Esophagus muscularis mucosa (tissue), 4 donors: Measurements from ENCODE around the gene IQCN. TPM values are rescaled to one million over a fixed set of nuclear protein-coding genes. Genes with fewer than 3 reads are reported as not detected.

Source experiments
- DNase-seq: peaks from one replicate; pipeline ENCODE4 v3.0.0-alpha.2; 2017; ENCODE audit errors: extremely low spot score
- H3K27ac ChIP-seq, 4 donors: fragments of 200-600 bp; sonication (generic); replicated peaks in 1 of 4; 1 replicate in 3 of 4; 2 replicates in 1 of 4; pipeline ENCODE4 v1.5.1; 2016 to 2019; ENCODE audit warnings: mild to moderate bottlenecking in 1 of 4
- H3K27me3 ChIP-seq, 4 donors: fragments of 200-600 bp; sonication (generic); one replicate each; pipeline versions ENCODE4 v1.5.1 to v1.6.0; 2016 to 2019
- H3K36me3 ChIP-seq, 4 donors: fragments of 200-600 bp; sonication (generic); one replicate each; pipeline ENCODE4 v1.5.1; 2016 to 2019
- H3K4me1 ChIP-seq, 4 donors: fragments of 200-600 bp; sonication (generic); one replicate each; pipeline ENCODE4 v1.5.1; 2016 to 2019
- H3K4me3 ChIP-seq, 4 donors: fragments of 200-600 bp; sonication (generic); 1 replicate in 2 of 4; 2 replicates in 2 of 4; pipeline ENCODE4 v1.5.1; 2016 to 2019; ENCODE audit warnings: mild to moderate bottlenecking in 4 of 4, moderate library complexity in 1 of 4
- H3K9me3 ChIP-seq, 4 donors: fragments of 200-600 bp; sonication (generic); 1 replicate in 3 of 4; 2 replicates in 1 of 4; pipeline ENCODE4 v1.5.1; 2016 to 2019
- CTCF ChIP-seq, 3 experiments: fragments of 200-600 bp in 2 of 3; fragments of 450-650 bp in 1 of 3; sonication (generic) in 2 of 3; IDR thresholded peaks; one replicate each; pipeline ENCODE4 v1.5.1; 2017 to 2019; ENCODE audit warnings: antibody characterized with exemption in 3 of 3, mild to moderate bottlenecking in 2 of 3, moderate library complexity in 1 of 3
- EP300 ChIP-seq: sonication (generic); formaldehyde crosslinking; IDR thresholded peaks from one replicate; pipeline ENCODE4 v1.6.1; 2017; ENCODE audit warnings: antibody characterized with exemption
- POLR2A ChIP-seq: fragments of 450-650 bp; IDR thresholded peaks from one replicate; pipeline ENCODE4 v1.6.1; 2017; ENCODE audit warnings: antibody characterized with exemption, moderate library complexity, mild to moderate bottlenecking, low read depth
- POLR2AphosphoS5 ChIP-seq, 2 donors: sonication (generic); formaldehyde crosslinking; IDR thresholded peaks; one replicate each; pipeline ENCODE4 v1.6.1; 2017; ENCODE audit warnings: antibody characterized with exemption in 2 of 2
- WGBS: methylation state at CpG from one replicate; pipeline ENCODE4 v1.1.5; 2018; 5-methylcytosine and 5-hydroxymethylcytosine counted together
- intact Hi-C: fragments of 100-400 bp; cut with DNase I; formaldehyde crosslinking; loops from one replicate; pipeline ENCODE4 v1.15.1; 2023
- total RNA-seq, 4 donors: library from RNA; depleted of rRNA; stranded (reverse); fragments of >200 nt; gene quantifications; one replicate each; pipeline versions ENCODE4 v1.1.0 to v1.2.1, GENCODE V29; 2016

Gene IQCN
- total RNA-seq, 4 donors from 2014 or later, result 0.52 to 2.5 (median 1.3) TPM

DNA sequence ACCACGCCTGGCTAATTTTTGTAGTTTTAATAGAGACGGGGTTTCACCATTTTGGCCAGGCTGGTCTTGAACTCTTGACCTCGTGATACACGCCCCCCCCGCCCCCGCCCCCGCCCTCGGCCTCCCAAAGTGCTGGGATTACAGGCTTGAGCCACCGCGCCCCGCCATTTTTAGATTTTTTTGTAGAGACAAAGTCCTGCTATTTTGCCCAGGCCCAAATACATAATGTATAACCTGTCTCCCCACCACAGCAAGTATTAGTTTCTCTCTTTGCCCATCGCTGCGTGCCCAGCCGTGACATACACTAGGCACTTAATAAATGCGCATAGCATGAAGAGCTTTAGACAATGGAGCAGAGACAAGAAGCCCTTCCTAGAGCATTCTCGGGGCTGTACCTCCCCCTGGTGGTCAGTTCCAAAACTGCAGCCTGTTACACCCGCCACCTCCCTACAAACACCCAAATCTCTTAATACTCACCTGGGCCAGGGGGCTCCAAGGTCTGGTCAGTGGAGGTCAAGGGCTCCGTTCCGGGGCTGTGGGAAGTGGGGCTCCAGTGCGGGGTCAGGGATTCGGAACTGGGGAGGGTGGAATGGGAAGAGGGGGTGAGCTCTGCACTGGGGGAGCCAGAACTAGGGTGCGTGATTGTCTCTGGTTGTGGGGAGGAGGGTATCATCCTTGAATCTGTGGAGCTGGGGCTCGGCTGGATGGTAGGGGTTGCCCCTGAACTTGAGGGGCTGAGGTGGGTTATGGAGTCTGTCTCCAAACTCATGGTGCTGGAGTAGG lies 22.5 kb downstream of the IQCN start:
- WGBS, result 22% methylated on average over 16 of the region's 23 CpGs
- Histone ChIP-seq H3K27me3 (peaks cover 0 to 32% (median 3%) of the 10 kb centered on the region in 4 donors), H3K36me3 (peaks cover 0 to under 1% (median 0%) of the 10 kb centered on the region in 4 donors), H3K4me1 (peaks cover 0 to 3% (median 0%) of the 10 kb centered on the region in 4 donors), H3K27ac (no peak overlapping the region), H3K4me3 (no peak overlapping the region), H3K9me3 (peaks cover 0 to 3% (median 0%) of the 10 kb centered on the region in 4 donors)
- DNase-seq, result peak; percentile 96
- TF ChIP-seq EP300, result no peak
- TF ChIP-seq POLR2AphosphoS5 (IDR thresholded peaks at IDR 0.05), result peak in 1 of 2 donors; percentile 43
- TF ChIP-seq POLR2A, result no peak
- peak in 2 of 3 experiments; percentile 95 to 98 for TF ChIP-seq CTCF (IDR thresholded peaks at IDR 0.05)
- intact Hi-C loops, result loop anchor here (1.0 to 2.0 kb wide), 2 partner anchors 43 to 139 kb away; no protein-coding TSS in a partner anchor

GRCh38 chr19:18249834-18250233 lies 24.4 kb downstream of the IQCN start:
- H3K4me3 ChIP-seq, result no peak overlapping the region
- H3K36me3 ChIP-seq, result no peaks in the 10 kb centered on the region
- WGBS, result 89% methylated on average over 4 of the region's 5 CpGs
- intact Hi-C loops, result no loop called here
- no peak overlapping the region for H3K27ac ChIP-seq
- peaks cover 0 to 21% (median 0%) of the 10 kb centered on the region in 4 donors for H3K27me3 ChIP-seq
- H3K4me1 ChIP-seq, result peaks cover 0 to 3% (median 0%) of the 10 kb centered on the region in 4 donors
- TF ChIP-seq POLR2AphosphoS5 (IDR thresholded peaks at IDR 0.05) (no peak), CTCF (IDR thresholded peaks at IDR 0.05) (no peak), EP300 (no peak), POLR2A (no peak)
- H3K9me3 ChIP-seq, result peaks cover 0 to 3% (median 0%) of the 10 kb centered on the region in 4 donors
- DNase-seq, result no peak

DNA sequence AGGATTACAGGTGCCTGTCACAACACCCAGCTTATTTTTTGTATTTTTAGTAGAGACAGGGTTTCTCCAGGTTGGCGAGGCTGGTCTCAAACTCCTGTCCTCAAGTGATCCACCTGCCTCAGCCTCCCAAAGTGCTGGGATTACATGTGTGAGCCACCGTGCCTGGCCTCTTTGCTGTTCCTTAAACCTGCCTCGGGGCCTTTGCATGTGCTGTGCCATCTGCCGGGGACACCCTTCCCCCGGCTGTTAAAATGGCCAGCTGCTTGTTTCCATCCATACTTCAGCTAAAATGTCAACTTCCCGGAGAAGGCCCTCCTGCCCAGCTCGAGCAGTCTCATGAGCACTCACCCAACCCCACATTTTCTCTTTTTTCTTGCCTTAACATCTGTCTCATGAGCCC lies 29.0 kb downstream of the IQCN start:
- no peak overlapping the region for H3K4me3 ChIP-seq
- peaks cover 0 to 1% (median 0%) of the 10 kb centered on the region in 4 donors for H3K9me3 ChIP-seq
- H3K27me3 ChIP-seq, result peaks cover 0 to 8% (median 0%) of the 10 kb centered on the region in 4 donors
- no peaks in the 10 kb centered on the region for H3K36me3 ChIP-seq
- H3K4me1 ChIP-seq, result no peaks in the 10 kb centered on the region
- no peak for DNase-seq
- WGBS, result 80% methylated on average over 7 of the region's 7 CpGs
- H3K27ac ChIP-seq, result no peak overlapping the region
- intact Hi-C loops, result no loop called here
- no peak for TF ChIP-seq EP300

DNA sequence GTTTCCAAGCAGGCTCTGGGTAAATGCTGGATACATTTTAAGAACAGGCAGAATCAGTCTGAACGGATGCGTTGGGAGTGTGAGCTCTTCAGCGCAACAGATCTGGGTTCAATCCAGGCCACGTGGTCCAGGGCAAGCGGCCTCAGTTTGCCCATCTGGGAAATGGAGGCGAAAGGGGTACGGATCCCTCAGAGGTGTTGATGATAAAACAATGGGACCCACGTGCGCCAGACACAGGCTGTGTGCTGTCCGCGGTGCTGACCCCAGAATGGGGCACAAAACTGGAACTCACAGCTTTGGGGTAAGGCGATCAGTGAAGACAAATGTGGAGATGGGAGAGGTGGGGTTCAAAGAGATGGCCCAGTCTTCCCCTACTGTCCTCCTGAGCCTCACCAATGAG lies 34.9 kb downstream of the IQCN start:
- Histone ChIP-seq H3K27me3 (peaks cover 0 to 52% (median 3%) of the 10 kb centered on the region in 4 donors), H3K27ac (no peak overlapping the region), H3K4me1 (no peaks in the 10 kb centered on the region), H3K4me3 (no peak overlapping the region), H3K36me3 (no peaks in the 10 kb centered on the region), H3K9me3 (no peaks in the 10 kb centered on the region)
- WGBS, result 25% methylated on average over 10 of the region's 12 CpGs
- TF ChIP-seq POLR2AphosphoS5 (IDR thresholded peaks at IDR 0.05), result no peak
- TF ChIP-seq CTCF (IDR thresholded peaks at IDR 0.05), result no peak
- no peak for TF ChIP-seq POLR2A
- TF ChIP-seq EP300, result no peak
- intact Hi-C loops, result no loop called here
- DNase-seq, result no peak

DNA sequence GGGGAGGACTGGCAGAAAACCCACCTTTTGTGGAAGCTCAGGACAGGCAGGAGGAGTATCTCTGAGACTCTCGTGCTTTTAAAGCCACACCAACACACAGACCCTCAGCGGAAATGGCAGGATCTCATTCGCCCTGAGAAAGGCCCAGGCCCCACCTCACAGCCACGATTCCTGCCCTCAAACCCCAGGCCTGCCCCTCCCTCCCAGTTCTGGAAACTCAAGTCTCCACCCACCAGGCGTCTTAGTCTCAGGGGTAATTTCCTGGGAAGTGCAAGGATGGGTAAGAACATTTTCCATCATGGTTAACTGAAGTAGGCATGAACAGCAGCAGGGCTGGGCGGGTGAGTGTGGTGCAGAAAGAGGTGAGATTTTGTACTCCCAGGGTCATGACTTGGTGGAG lies 40.1 kb downstream of the IQCN start:
- Histone ChIP-seq H3K4me3 (no peak overlapping the region), H3K27ac (no peak overlapping the region), H3K27me3 (peaks cover 7 to 90% (median 27%) of the 10 kb centered on the region in 4 donors), H3K36me3 (no peaks in the 10 kb centered on the region), H3K4me1 (peaks cover 0 to 13% (median 8%) of the 10 kb centered on the region in 4 donors), H3K9me3 (peaks cover 0 to 13% (median 10%) of the 10 kb centered on the region in 4 donors)
- DNase-seq, result no peak
- TF ChIP-seq EP300 (no peak), CTCF (IDR thresholded peaks at IDR 0.05) (no peak)
- WGBS, result 52% methylated on average over 6 of the region's 6 CpGs
- intact Hi-C loops, result no loop called here
